HepG2 (cell line): ENCODE data around the gene ACSS3. TPM values are rescaled to one million over a fixed set of nuclear protein-coding genes. Genes with fewer than 3 reads are reported as not detected.

ENCODE experiments used
- ATAC-seq: fragments of 200-7000 bp; cut with Tn5 transposase; 3 replicates; pipeline ENCODE4 v1.9.1; 2020; ENCODE audit warnings: mild to moderate bottlenecking, moderate library complexity
- BruUV-seq: library from RNA; stranded (reverse); fragments of 400-500 nt; replicated peaks from 2 replicates; lab custom pipeline; 2021; lab: Mats Ljungman, UMichigan
- CTCF ChIA-PET: fragments of 300-600 bp; formaldehyde crosslinking; extraction: SDS; loops from one replicate; lab custom pipeline; 2021; ENCODE audit warnings: low total read pairs, inconsistent platforms, low intra/inter-chr PET ratio; lab: Yijun Ruan, JAX
- POLR2A ChIA-PET: fragments of 350-600 bp; sonication (Branson Sonifier 250); formaldehyde crosslinking; loops from one replicate; lab custom pipeline; 2020; ENCODE audit warnings: antibody characterized with exemption, inconsistent platforms; lab: Yijun Ruan, JAX
- DNase-seq: peaks from one replicate; pipeline ENCODE4 v3.0.0-alpha.2; 2015; ENCODE audit warnings: low spot score
- FAIRE-seq: peaks from 3 replicates; lab custom pipeline; 2011; peaks lifted over from hg19 to GRCh38; lab: Jason Lieb, UNC
- H2AFZ ChIP-seq: one replicate; pipeline ENCODE4 v1.6.1; 2011; ENCODE audit warnings: low read length, inconsistent platforms
- H3K27ac ChIP-seq: fragments of 300-600 bp; 3 replicates; pipeline ENCODE4 v1.8.0; 2011; ENCODE audit warnings: mixed run types, mild to moderate bottlenecking, mixed read lengths, low read length, inconsistent platforms; ENCODE audit not compliant: insufficient read depth; ENCODE audit errors: extremely low read length
- H3K27me3 ChIP-seq, 2 experiments: fragments of 200-600 bp in 1 of 2; 2 replicates in 1 of 2; 3 replicates in 1 of 2; pipeline versions ENCODE4 v1.6.0 to v1.8.0; 2011; ENCODE audit warnings: low read length in 2 of 2, mild to moderate bottlenecking in 2 of 2, moderate library complexity in 2 of 2, inconsistent platforms in 1 of 2; ENCODE audit not compliant: insufficient read depth in 2 of 2, control insufficient read depth in 1 of 2
- H3K36me3 ChIP-seq, 2 experiments: fragments of 200-600 bp in 1 of 2; replicated peaks in 1 of 2; 2 replicates in 1 of 2; 3 replicates in 1 of 2; pipeline versions ENCODE4 v1.5.1 to v1.8.0; 2011; ENCODE audit warnings: low read length in 2 of 2, inconsistent platforms in 1 of 2; ENCODE audit not compliant: insufficient read depth in 2 of 2, control insufficient read depth in 1 of 2
- H3K4me1 ChIP-seq: 2 replicates; pipeline ENCODE4 v1.5.1; 2012; ENCODE audit warnings: low read length, inconsistent platforms; ENCODE audit not compliant: insufficient read depth
- H3K4me2 ChIP-seq: 2 replicates; pipeline ENCODE4 v1.6.0; 2011; ENCODE audit warnings: low read depth, low read length, inconsistent platforms
- H3K4me3 ChIP-seq, 3 experiments: fragments of 200-600 bp in 1 of 3; sonication (generic), shearing (Covaris generic) in 1 of 3; replicated peaks in 1 of 3; 2 replicates each; pipeline ENCODE4 v1.5.1; 2011 to 2016; ENCODE audit warnings: low read length in 3 of 3, inconsistent platforms in 2 of 3, low read depth in 2 of 3, mild to moderate bottlenecking in 2 of 3, control low read depth in 1 of 3, mixed read lengths in 1 of 3; ENCODE audit not compliant: insufficient read depth in 1 of 3
- H3K79me2 ChIP-seq: one replicate; pipeline ENCODE4 v1.6.1; 2011; ENCODE audit warnings: low read length, inconsistent platforms; ENCODE audit not compliant: insufficient read depth
- H3K9ac ChIP-seq: 2 replicates; pipeline ENCODE4 v1.6.0; 2011; ENCODE audit warnings: mild to moderate bottlenecking, low read depth, low read length, inconsistent platforms; ENCODE audit not compliant: insufficient read depth
- H3K9me3 ChIP-seq: 2 replicates; pipeline ENCODE4 v1.5.1; 2012; ENCODE audit warnings: mild to moderate bottlenecking, low read length
- H4K20me1 ChIP-seq: 2 replicates; pipeline ENCODE4 v1.6.0; 2011; ENCODE audit warnings: inconsistent platforms, mild to moderate bottlenecking, low read length, moderate library complexity; ENCODE audit not compliant: insufficient read depth
- ADNP ChIP-seq: sonication (generic); formaldehyde crosslinking; IDR thresholded peaks from 2 replicates; pipeline ENCODE4 v1.4.0; 2020; ENCODE audit warnings: missing genetic modification reagents
- CHD4 ChIP-seq: fragments of 200-600 bp; sonication (generic); IDR thresholded peaks from 2 replicates; pipeline ENCODE4 v1.7.0; 2017; ENCODE audit warnings: mild to moderate bottlenecking, low read length, borderline replicate concordance
- CREBL2 ChIP-seq: sonication (generic); formaldehyde crosslinking; IDR thresholded peaks from 2 replicates; pipeline ENCODE4 v1.8.1; 2023; ENCODE audit warnings: missing genetic modification reagents, mild to moderate bottlenecking, borderline replicate concordance
- EHMT2 ChIP-seq: fragments of 200-600 bp; sonication (generic); IDR thresholded peaks from 2 replicates; pipeline ENCODE4 v1.7.0; 2017; ENCODE audit warnings: antibody characterized with exemption, low read depth, low read length, borderline replicate concordance
- GLI4 ChIP-seq: sonication (generic); formaldehyde crosslinking; IDR thresholded peaks from 2 replicates; pipeline ENCODE4 v1.5.1; 2020; ENCODE audit warnings: missing genetic modification reagents, mild to moderate bottlenecking, moderate library complexity, borderline replicate concordance
- HDAC2 ChIP-seq: sonication (generic); formaldehyde crosslinking; IDR thresholded peaks from 2 replicates; pipeline ENCODE4 v1.4.0; 2020; ENCODE audit warnings: missing genetic modification reagents
- HNF4G ChIP-seq, 2 experiments: sonication (generic) in 1 of 2; formaldehyde crosslinking in 1 of 2; IDR thresholded peaks; 2 replicates each; pipeline versions ENCODE4 v1.4.0 to v1.6.1; 2011 to 2020; ENCODE audit warnings: borderline replicate concordance in 2 of 2, low read depth in 2 of 2, mild to moderate bottlenecking in 2 of 2, low read length in 1 of 2, missing genetic modification reagents in 1 of 2, moderate library complexity in 1 of 2
- KAT7 ChIP-seq: IDR thresholded peaks from 2 replicates; pipeline ENCODE4 v1.6.1; 2018; ENCODE audit warnings: borderline replicate concordance, missing compliant biosample characterization
- NFIC ChIP-seq: IDR thresholded peaks from 2 replicates; pipeline ENCODE4 v1.6.1; 2012; ENCODE audit warnings: mild to moderate bottlenecking, low read length, inconsistent platforms
- NFKBIZ ChIP-seq: IDR thresholded peaks from 2 replicates; pipeline ENCODE4 v1.6.1; 2018; ENCODE audit warnings: missing genetic modification reagents, missing compliant biosample characterization
- NR2F2 ChIP-seq: IDR thresholded peaks from 2 replicates; pipeline ENCODE4 v1.6.1; 2012; ENCODE audit warnings: low read depth, inconsistent platforms, borderline replicate concordance
- RBAK ChIP-seq: sonication (generic); formaldehyde crosslinking; IDR thresholded peaks from 2 replicates; pipeline ENCODE4 v1.5.1; 2020; ENCODE audit warnings: mild to moderate bottlenecking, missing genetic modification reagents
- TRAFD1 ChIP-seq: sonication (generic); formaldehyde crosslinking; IDR thresholded peaks from 2 replicates; pipeline ENCODE4 v1.5.1; 2020; ENCODE audit warnings: missing genetic modification reagents, mild to moderate bottlenecking, borderline replicate concordance
- ZNF275 ChIP-seq: sonication (generic); formaldehyde crosslinking; IDR thresholded peaks from 2 replicates; pipeline ENCODE4 v1.8.0; 2022; ENCODE audit warnings: missing genetic modification reagents, mild to moderate bottlenecking, inconsistent platforms, borderline replicate concordance
- in situ Hi-C: cut with HindIII; loops from 2 replicates; pipeline ENCODE4 v1.10.0; 2017; ENCODE audit warnings: low pct_unique_long_range_greater_than_20kb; ENCODE audit not compliant: extremely low pct_ligation_motif_present
- intact Hi-C: fragments of 100-400 bp; cut with micrococcal nuclease; formaldehyde crosslinking; loops from one replicate; pipeline ENCODE4 v1.10.0; 2022; ENCODE audit not compliant: unreplicated experiment
- polyA plus RNA-seq, 8 experiments: library from polyadenylated mRNA; depleted of rRNA in 3 of 8; stranded (reverse) in 7 of 8; unstranded in 1 of 8; fragments of >200 nt; fragmentation: Illumina TruSeq in 4 of 8; extraction: Trizol in 4 of 8; gene quantifications; 2 replicates each; pipeline versions ENCODE4 v1.2.1 to v1.2.3, GENCODE V29; 2011 to 2016; ENCODE audit warnings: low read depth in 4 of 8, missing spikeins in 1 of 8, mixed read lengths in 1 of 8; ENCODE audit not compliant: insufficient read depth in 1 of 8
- total RNA-seq, 5 experiments: library from RNA; depleted of rRNA; stranded (reverse); fragments of >200 nt; fragmentation: Illumina TruSeq; extraction: Trizol; gene quantifications; 2 replicates each; pipeline ENCODE4 v1.2.3, GENCODE V29; 2016; ENCODE audit warnings: low read depth in 1 of 5

Gene ACSS3
- total and polyA plus RNA-seq, 2 of the 13 experiments (the other 11 are each of a cell fraction or from before 2014, with no cell fraction given), result 79.5 to 86.3 TPM

- TF ChIP-seq CHD4 (no peak), HNF4G (IDR thresholded peaks at IDR 0.05; ENCODE audit: borderline replicate concordance, low read depth, low read length) (no peak), HNF4G (CRISPR knock-in tag; IDR thresholded peaks at IDR 0.05; ENCODE audit: borderline replicate concordance, low read depth) (no peak), GLI4 (no peak), RBAK (CRISPR knock-in tag) (no peak), NFKBIZ (CRISPR knock-in tag) (no peak), NFIC (no peak), CREBL2 (no peak), NR2F2 (no peak), KAT7 (no peak), ZNF275 (CRISPR knock-in tag) (no peak), ADNP (CRISPR knock-in tag) (no peak), TRAFD1 (CRISPR knock-in tag) (no peak), EHMT2 (no peak), HDAC2 (CRISPR knock-in tag) (no peak)
- in situ Hi-C loops, result no loop called here
- H3K27me3 ChIP-seq, result no peaks in the 10 kb centered on the region
- no peaks in the 10 kb centered on the region for H3K4me1 ChIP-seq
- no peaks in the 10 kb centered on the region for H3K9me3 ChIP-seq
- BruUV-seq, result no TSS peak
- no peak overlapping the region for H3K4me2 ChIP-seq
- peaks cover 2 to 24% of the 10 kb centered on the region in 2 experiments; a peak in 4 of 5 replicates for H3K36me3 ChIP-seq
- no peak for DNase-seq
- no peak for FAIRE-seq
- no peak overlapping the region for H3K4me3 ChIP-seq
- POLR2A ChIA-PET, result no interaction called here
- CTCF ChIA-PET, result no interaction called here
- H3K9ac ChIP-seq, result no peak overlapping the region
- H2AFZ ChIP-seq, result no peak overlapping the region
- H4K20me1 ChIP-seq, result peaks cover 4% of the 10 kb centered on the region; the same call in 1 of the 2 replicates
- H3K27ac ChIP-seq, result no peak overlapping the region
- peaks cover 71% of the 10 kb centered on the region for H3K79me2 ChIP-seq
- ATAC-seq, result no peak
- intact Hi-C loops, result no loop called here
Observed at GRCh38 chr12:81105687-81106086, 27.8 kb downstream of the ACSS3 start.
